CD4-positive, alpha-beta T cell (primary cell): Measurements from ENCODE around the gene TAS2R41. TPM values are rescaled to one million over a fixed set of nuclear protein-coding genes. Genes with fewer than 3 reads are reported as not detected.

ENCODE experiments used
- ATAC-seq: fragments of 200-7000 bp; cut with Tn5 transposase; one replicate; pipeline ENCODE4 v1.10.0; 2022; ENCODE audit warnings: mild to moderate bottlenecking; ENCODE audit not compliant: poor library complexity
- CTCF ChIA-PET: fragments of 350-600 bp; sonication (Branson Sonifier 250); formaldehyde crosslinking; loops from one replicate; lab custom pipeline; 2021; ENCODE audit warnings: antibody characterized with exemption, inconsistent platforms; lab: Charles Lee
- POLR2A ChIA-PET: fragments of 350-600 bp; sonication (Branson Sonifier 250); formaldehyde crosslinking; loops from one replicate; lab custom pipeline; 2021; ENCODE audit warnings: antibody characterized with exemption, inconsistent platforms; lab: Charles Lee
- DNase-seq, 14 experiments: peaks; one replicate each; pipeline ENCODE4 v3.0.0-alpha.2; 2013 to 2020; ENCODE audit warnings: mixed read lengths in 2 of 14
- H3K27ac ChIP-seq, 2 donors: one replicate each; pipeline versions ENCODE4 v1.5.1 to v1.7.0; 2013; ENCODE audit warnings: low read length in 2 of 2, low read depth in 1 of 2, mild to moderate bottlenecking in 1 of 2
- H3K27me3 ChIP-seq, 2 experiments: 1 replicate in 1 of 2; 2 replicates in 1 of 2; pipeline versions ENCODE4 v1.6.1 to v1.7.0; 2013; ENCODE audit warnings: low read length in 2 of 2, control low read depth in 1 of 2, mild to moderate bottlenecking in 1 of 2, moderate library complexity in 1 of 2; ENCODE audit not compliant: insufficient read depth in 2 of 2, control insufficient read depth in 1 of 2
- H3K36me3 ChIP-seq: one replicate; pipeline ENCODE4 v1.6.1; 2013; ENCODE audit warnings: low read length, control low read depth; ENCODE audit not compliant: insufficient read depth
- H3K4me1 ChIP-seq: one replicate; pipeline ENCODE4 v1.6.1; 2013; ENCODE audit warnings: low read length, control low read depth; ENCODE audit not compliant: insufficient read depth
- H3K4me3 ChIP-seq: one replicate; pipeline ENCODE4 v1.5.1; 2013; ENCODE audit warnings: mild to moderate bottlenecking, low read length, moderate library complexity
- H3K9me3 ChIP-seq, 2 experiments: 1 replicate in 1 of 2; 2 replicates in 1 of 2; pipeline versions ENCODE4 v1.6.1 to v1.7.0; 2013; ENCODE audit warnings: low read length in 2 of 2, mild to moderate bottlenecking in 2 of 2, control low read depth in 1 of 2, moderate library complexity in 1 of 2; ENCODE audit not compliant: control insufficient read depth in 1 of 2, insufficient read depth in 1 of 2
- H3K27ac Mint-ChIP-seq: one replicate; pipeline ENCODE4 v1.8.0; 2020; ENCODE audit warnings: mixed read lengths
- H3K27me3 Mint-ChIP-seq: one replicate; pipeline ENCODE4 v1.8.0; 2021; ENCODE audit warnings: mixed read lengths
- H3K36me3 Mint-ChIP-seq: one replicate; pipeline ENCODE4 v1.8.0; 2021; ENCODE audit warnings: low read depth, mixed read lengths
- H3K4me1 Mint-ChIP-seq: one replicate; pipeline ENCODE4 v1.8.0; 2021; ENCODE audit warnings: low read depth, mixed read lengths
- H3K4me3 Mint-ChIP-seq: one replicate; pipeline ENCODE4 v1.8.0; 2020; ENCODE audit warnings: mild to moderate bottlenecking, mixed read lengths
- H3K9me3 Mint-ChIP-seq: one replicate; pipeline ENCODE4 v1.8.0; 2020; ENCODE audit warnings: mixed read lengths
- CTCF ChIP-seq: fragments of 200-600 bp; IDR thresholded peaks from one replicate; pipeline ENCODE4 v1.8.0; 2022; ENCODE audit warnings: antibody characterized with exemption, mild to moderate bottlenecking
- intact Hi-C, 2 experiments: fragments of 100-400 bp; cut with DNase I in 1 of 2; cut with micrococcal nuclease in 1 of 2; formaldehyde crosslinking; loops; one replicate each; pipeline versions ENCODE4 v1.15.1 to v1.9.0; 2023 to 2025; cut with DNase I, micrococcal nuclease
- total RNA-seq, 174 experiments: library from RNA in 2 of 174; stranded (reverse) in 2 of 174; gene quantifications; one replicate each; pipeline ENCODE4 v1.2.3 and lab custom pipeline; 2021 to 2026

The TAS2R41 gene
- total RNA-seq, 2 experiments from 2014 or later = 0.69 to 0.73 TPM

GRCh38 chr7:143511593-143512047 lies 33.9 kb downstream of the TAS2R41 start:
- H3K36me3 ChIP-seq = no peaks in the 10 kb centered on the region
- Mint-ChIP-seq H3K27ac (no peak overlapping the region), H3K4me3 (no peak overlapping the region), H3K27me3 (no peaks in the 10 kb centered on the region), H3K36me3 (peaks cover 43% of the 10 kb centered on the region), H3K4me1 (no peaks in the 10 kb centered on the region), H3K9me3 (no peaks in the 10 kb centered on the region)
- intact Hi-C loops = no loop called here
- ChIA-PET CTCF (no interaction called here), POLR2A (no interaction called here)
- peaks cover 0 to 14% of the 10 kb centered on the region in 2 experiments for H3K9me3 ChIP-seq
- H3K4me3 ChIP-seq = no peak overlapping the region
- DNase-seq (no peak), ATAC-seq (no peak)
- H3K27me3 ChIP-seq = no peaks in the 10 kb centered on the region
- H3K4me1 ChIP-seq = no peaks in the 10 kb centered on the region
- no peak for TF ChIP-seq CTCF
- no peak overlapping the region for H3K27ac ChIP-seq

- Histone ChIP-seq H3K27ac (no peak overlapping the region), H3K4me3 (no peak overlapping the region), H3K9me3 (peaks cover 0 to 14% of the 10 kb centered on the region in 2 experiments), H3K4me1 (no peaks in the 10 kb centered on the region), H3K36me3 (no peaks in the 10 kb centered on the region), H3K27me3 (no peaks in the 10 kb centered on the region)
- Mint-ChIP-seq H3K4me3 (no peak overlapping the region), H3K36me3 (peaks cover 32% of the 10 kb centered on the region), H3K27ac (no peak overlapping the region), H3K4me1 (no peaks in the 10 kb centered on the region), H3K9me3 (no peaks in the 10 kb centered on the region), H3K27me3 (no peaks in the 10 kb centered on the region)
- POLR2A ChIA-PET = no interaction called here
- CTCF ChIA-PET = interaction anchor here (0.7 kb wide), 1 partner anchor 227 kb away, joined by 5 read pairs; no protein-coding TSS in a partner anchor
- DNase-seq (no peak), ATAC-seq (no peak)
- no peak for TF ChIP-seq CTCF
- intact Hi-C loops = no loop called here
Measured at GRCh38 chr7:143512488-143513340, 35.0 kb downstream of the TAS2R41 start.

DNA sequence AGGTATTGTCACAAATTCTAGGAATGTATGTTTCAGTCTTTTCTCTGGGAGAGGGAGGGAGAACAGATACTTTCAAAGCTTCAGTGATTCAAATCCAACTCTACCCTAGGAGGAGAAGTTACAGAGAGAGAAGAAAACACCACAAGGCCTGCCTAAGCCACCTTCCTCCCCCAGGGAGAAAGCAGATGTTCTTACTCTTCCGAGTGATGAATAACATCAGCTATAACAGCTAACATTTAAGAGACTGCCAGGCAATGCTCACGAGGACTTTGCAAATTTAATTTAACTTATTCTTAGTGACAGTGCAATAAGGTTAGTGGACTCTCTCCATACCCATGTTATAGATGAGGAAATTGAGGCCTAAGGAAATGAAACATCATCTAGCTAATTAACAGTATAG lies 36.8 kb downstream of the TAS2R41 start:
- Histone ChIP-seq H3K9me3 (peaks cover 0 to 14% of the 10 kb centered on the region in 2 experiments), H3K27ac (no peak overlapping the region), H3K4me3 (no peak overlapping the region), H3K4me1 (no peaks in the 10 kb centered on the region), H3K27me3 (no peaks in the 10 kb centered on the region), H3K36me3 (no peaks in the 10 kb centered on the region)
- no peak for TF ChIP-seq CTCF
- Mint-ChIP-seq H3K4me1 (no peaks in the 10 kb centered on the region), H3K27ac (no peak overlapping the region), H3K9me3 (no peaks in the 10 kb centered on the region), H3K27me3 (no peaks in the 10 kb centered on the region), H3K36me3 (peaks cover 41% of the 10 kb centered on the region), H3K4me3 (no peak overlapping the region)
- ChIA-PET CTCF (no interaction called here), POLR2A (no interaction called here)
- DNase-seq (no peak), ATAC-seq (no peak)
- intact Hi-C loops = no loop called here
